HG02840 (cell line): Measurements from ENCODE around the gene PGS1.
A peak's percentile ranks its signal among the peaks of the same experiment; 100 is the strongest.

ENCODE experiments used
- ATAC-seq: cut with Tn5 transposase; IDR thresholded peaks from one replicate; pipeline ENCODE4 v1.9.1; 2021; ENCODE audit warnings: mild to moderate bottlenecking, moderate library complexity, moderate number of reproducible peaks; ENCODE audit not compliant: unreplicated experiment, low FRiP score

The PGS1 gene

DNA sequence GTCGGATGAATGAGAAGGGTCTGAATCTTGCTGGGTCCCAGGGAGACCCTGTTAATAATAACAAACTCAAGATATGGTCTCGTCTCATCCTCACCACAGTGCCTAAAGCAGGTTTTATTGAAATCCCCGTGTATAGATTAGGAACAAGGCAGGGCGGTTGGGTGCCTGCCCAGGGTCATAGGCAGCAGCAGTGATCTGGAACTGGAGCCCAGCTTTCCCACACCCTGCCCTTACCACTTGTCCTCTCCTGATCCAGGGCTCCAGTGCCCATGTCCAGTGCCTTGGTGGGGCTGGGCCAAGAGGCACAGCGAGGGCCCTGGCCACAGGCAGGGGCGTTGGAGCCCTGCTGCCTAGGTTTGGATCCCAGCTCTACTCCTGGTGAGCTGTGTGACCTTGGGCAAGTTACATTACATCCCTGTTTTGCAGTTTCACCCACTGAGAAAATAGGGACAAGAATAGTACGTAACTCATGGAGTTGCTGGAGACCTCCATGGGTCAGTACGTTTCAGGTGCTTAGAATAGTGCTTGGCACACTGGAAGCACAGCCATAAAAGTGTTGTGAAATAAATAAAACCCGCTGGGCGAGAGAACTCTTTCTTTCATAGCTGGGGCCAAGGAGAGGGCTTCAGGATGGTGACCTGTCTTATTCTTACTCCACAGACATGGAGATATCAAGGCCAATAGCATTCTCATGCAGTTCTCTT lies 32.5 kb upstream of the PGS1 start:
- ATAC-seq, result no peak

DNA sequence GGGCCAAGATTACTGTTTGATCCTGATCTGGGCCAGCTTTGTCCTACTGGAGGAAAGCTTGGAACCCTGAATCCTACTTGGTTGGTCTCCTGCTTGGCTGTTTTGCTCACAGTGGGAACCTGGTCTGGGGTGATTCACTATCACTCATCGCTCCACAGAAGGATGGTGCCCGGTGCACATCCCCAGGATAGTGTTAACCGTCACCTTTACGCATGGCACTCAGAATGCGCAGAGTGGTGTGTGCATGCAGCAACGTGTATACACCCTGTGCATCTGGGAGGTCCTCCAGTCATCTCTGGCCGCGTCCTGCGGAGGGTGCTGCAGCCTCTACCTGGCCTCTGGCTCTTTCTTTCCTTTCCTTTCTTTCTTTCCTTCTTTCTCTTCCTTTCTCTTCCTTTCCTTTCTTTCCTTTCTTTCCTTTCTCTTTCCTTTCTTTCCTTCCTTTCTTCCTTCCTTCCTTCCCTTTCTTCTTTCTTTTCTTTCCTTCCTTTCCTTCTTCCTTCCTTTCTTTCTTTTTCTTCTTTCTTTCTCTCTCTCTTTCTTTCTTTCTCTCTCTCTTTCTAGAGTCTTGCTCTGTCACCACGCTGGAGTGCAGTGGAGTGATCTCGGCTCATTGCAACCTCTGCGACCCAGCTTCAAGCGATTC lies 31.7 kb upstream of the PGS1 start:
- no peak for ATAC-seq

DNA sequence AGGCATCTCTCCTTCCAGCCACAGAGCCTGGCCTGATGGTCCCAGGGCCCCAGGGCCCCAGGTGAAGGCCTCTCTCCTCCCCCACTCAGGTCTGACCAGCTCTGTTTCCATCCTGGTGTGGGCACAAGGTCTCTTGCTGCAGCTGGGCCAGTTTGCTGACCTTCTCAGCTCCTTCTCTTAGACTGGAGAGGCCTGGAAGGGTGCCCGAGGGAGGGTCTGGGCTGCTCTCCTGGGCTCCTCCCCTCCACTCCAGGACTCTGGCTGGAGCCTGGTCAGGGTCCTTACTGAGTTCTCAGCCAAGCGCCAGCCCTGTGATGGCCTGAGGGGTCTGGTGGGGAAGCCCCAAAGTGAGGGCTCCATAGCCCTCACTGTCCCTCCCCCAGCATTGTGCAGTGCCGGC lies 31.0 kb upstream of the PGS1 start:
- no peak for ATAC-seq

DNA sequence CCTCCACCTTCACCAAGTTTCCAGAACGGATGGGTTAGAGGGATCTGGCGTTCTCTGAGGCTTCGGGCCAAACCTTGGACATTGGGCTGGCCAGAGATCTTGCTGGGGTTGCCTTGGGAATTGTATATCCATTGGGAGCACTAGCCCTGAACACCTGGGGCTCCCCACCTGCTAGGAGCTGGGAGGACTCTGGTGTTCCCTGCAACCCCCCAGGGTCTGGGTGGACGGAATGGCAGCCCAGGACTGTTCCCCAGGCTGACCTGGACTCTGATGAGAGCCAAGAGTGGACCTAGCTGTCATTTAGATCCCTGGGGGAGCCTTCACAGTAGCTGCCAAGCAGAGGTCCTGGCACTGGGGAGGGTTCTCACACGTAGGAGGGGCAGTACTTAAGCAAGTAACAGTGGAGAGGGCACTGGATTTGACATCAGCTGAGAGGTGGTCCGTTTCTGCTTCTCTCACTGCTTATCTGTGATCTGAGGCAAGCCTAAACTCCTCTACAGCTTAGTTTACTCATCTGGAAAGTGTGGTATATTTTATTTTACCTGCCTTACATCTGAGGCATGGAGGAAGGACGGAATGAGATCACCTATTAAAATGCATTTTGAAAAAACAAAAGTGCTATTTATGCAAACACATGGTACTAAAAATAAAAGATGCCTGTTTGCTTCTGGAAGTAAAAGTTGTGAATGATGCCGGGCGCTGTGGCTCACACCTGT lies 30.2 kb upstream of the PGS1 start:
- no peak for ATAC-seq

DNA sequence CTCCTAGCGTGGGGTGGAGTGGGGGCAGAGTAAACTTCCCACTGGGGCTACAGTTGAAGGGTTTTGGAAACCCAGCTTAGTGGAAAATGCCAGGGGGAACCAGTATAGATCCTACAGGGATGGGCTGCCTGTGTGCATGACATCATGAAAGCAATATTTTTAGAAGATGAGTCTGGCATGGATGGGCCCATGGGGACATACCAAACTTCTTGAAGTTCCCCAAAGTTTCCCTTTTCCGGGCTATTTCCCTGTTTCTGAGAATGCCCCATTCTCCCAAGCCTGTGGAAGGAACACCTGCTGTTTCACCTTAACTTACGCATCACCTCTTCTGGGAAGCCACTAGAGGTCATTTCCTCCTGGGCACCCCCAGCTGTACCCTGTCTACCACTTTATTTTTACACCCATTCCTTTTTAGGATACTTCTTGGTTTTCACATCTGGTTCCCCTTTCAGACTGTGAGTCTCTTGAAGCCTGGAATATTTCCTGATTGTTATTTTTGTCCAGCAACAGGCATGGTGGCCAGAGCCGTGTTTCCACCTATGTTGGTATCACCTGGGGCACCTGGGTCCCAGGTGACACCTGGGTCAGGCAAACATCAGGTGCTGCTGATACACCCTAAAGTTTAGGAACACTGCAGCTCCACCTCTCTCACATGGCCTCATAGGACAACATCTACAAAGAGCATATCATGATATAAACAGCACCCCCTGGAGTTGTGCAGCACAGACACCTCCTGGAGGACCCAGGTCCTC lies 28.4 kb upstream of the PGS1 start:
- no peak for ATAC-seq

DNA sequence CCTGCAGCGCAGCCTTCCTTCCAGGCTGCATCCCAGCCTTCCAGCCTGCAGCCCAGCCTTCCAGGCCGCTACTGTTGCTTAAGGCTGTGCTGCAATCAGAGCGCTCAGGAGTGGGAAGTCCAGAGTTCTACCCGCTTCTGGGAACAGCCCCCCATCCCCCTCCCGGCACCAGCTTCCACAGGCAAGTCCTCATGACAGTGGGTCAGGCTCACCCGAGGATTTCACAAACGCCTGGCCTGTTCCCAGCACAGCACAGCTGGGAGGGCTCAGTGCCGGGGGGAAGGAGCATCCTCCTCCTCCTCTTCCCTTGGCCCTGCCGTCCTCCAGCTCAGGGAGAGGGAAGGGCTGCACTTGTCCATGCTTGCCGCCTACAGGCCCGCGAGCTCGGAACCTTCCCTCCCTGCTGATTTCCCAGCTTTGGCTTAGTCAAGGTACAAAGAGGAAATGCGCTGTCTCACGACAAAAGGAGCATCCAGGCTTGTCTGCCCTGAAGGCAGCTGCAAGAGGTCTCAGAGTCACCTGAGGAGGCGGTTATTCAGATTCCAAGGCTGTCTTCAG lies 26.9 kb upstream of the PGS1 start:
- no peak for ATAC-seq

DNA sequence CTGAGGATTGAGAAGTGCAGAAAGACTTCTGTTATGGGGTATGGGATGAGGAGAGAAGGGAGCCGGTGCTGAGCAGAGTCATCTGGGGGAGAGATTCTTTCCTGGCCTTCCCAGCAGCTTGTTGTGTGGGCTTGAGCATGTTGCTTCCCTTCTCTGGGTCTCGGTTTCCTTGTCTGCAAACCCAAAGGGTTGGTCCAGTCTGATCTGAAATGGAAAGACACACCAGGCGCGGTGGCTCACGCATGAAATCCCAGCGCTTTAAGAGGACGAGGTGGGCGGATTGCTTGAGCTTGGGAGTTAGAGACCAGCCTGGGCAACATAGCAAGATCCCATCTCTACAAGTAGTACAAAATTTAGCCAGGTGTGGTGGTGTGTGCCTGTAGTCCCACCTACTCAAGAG lies 24.6 kb upstream of the PGS1 start:
- ATAC-seq, result no peak

DNA sequence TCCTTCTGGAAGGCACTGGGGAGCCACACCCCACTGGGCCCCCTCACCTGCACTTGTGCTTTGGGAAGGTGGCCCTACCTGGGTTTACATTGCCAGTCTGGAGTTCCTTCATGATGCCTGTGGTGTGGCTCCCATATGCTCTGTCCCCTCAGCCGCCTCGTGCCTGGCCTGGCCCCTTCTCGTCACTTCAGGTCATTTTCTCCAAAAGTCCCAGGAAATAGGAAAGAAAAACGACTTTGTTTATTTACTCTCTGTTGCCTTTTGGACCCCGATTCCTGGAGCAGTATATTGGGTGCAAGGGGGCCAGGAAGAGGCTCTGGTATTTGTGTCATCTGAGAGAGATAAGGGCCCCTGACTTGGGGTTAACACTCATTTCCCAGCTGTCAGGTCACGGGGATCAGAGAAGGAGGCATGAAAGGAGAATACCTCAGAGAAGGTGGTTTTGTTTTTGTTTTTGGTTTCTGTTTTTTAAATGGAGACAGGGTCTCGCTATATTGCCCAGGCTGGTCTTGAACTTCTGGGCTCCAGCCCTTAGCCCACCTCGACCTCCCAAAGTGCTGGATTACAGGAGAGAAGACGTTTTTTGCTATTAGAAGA lies 23.3 kb upstream of the PGS1 start:
- ATAC-seq, result no peak

DNA sequence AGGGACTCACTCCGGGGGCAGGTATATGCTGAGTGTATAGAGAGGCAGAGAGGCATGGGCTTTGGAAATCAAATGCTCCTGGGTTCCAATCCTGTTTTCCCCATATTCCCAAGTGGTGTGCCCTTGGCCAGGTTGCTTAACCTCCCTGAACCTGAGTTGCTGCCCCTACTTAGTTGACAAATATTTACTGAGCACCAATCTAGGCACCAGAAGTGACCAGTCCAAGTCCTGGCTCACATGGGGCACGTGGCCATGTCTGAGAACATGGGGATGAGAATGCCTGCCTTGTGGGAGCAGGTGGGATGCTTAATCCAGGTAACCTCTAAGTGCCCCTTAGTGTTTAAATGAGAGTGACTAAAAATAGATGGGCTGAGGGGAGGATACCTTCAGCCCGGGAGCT lies 22.7 kb upstream of the PGS1 start:
- no peak for ATAC-seq

DNA sequence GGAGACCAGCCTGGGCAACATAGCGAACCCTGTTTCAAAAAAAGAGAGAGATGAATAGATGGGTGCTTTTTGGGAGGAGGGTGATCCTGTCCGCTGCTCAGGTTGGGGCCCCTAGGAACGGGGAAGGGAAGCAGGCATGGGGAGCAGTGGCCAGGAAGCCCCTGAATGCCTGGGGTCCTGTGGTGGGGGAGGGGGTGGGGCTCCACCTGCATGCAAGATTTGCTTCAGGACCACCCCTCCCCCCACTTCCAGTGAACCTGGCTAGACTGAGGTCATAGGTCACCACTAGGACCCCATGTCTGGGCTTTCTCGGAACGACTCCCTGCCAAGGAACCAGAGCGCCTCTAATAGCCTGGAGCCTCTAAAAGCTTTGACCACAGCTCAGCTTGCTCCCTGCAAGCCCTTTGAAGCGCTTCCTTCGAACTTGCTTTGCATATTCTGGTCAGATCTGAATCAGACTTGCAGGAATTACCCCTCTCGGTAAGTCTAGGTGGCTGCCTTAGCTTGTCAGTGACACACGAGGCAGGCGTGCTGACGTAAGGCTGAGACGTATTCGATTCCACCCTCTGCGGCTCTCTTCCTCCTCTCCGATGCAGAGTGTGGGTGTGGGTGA lies 22.2 kb upstream of the PGS1 start:
- peak; percentile 43 for ATAC-seq

DNA sequence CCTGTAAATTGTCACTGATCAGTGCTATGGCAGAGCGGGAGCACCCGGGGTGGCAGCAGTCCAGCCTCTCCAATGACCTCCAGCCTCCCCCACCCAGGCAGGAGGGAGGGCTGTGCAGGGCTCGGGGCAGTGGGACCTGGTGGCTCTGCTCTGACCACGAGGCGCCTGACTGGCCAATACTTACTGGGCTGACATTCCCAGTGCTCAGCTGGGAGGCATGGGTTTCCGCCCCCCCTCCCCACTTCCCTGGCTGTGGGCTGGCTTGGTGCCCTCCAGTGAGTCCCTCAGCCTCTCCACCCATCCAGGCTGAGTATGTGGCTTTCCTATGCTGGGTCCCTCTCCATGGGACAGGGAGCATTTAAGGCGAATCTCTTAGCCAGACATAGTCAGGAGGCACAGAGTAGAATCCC lies 21.3 kb upstream of the PGS1 start:
- no peak for ATAC-seq

DNA sequence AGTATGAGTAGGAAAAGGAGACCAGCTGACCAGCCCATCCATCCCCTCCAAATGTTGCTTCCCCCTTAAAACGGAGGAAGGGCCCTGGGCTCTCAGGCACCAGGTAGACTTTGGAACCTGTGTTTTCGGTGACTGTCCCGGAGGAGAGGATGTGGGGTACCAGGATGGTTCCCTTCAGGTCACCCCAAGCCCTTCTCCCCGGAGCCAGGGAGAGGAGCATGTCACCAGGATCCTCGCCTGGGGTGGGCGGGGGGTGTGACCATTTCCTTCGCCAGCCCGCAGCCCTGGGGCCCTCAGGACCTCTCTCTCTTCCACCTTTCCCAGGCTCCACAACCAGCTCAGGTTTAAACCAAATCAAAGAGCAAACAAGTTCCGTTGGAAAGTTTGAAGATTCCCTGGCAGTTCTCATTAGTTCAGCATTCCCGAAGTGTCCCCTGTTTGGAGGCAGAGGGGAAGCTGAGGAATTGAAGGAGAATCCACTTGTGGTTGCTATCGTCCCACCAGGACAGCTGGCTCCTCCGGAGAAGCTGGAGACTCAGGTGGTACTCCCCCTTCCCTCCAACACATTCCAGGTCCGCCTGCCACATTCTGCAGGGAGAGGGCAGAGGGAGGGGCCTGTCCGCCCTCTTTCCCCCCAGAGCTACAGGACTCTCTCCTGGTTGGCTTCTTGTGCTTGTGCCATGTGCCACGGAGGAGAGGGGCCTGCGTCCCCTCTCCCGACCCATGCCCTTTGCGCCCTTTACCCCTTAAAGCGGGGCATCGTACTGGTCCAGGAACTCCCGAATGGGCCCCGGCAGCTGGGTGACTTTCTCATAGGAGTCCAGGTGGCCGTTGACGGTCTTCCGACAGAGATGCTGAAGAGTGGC lies 20.5 kb upstream of the PGS1 start:
- no peak for ATAC-seq

DNA sequence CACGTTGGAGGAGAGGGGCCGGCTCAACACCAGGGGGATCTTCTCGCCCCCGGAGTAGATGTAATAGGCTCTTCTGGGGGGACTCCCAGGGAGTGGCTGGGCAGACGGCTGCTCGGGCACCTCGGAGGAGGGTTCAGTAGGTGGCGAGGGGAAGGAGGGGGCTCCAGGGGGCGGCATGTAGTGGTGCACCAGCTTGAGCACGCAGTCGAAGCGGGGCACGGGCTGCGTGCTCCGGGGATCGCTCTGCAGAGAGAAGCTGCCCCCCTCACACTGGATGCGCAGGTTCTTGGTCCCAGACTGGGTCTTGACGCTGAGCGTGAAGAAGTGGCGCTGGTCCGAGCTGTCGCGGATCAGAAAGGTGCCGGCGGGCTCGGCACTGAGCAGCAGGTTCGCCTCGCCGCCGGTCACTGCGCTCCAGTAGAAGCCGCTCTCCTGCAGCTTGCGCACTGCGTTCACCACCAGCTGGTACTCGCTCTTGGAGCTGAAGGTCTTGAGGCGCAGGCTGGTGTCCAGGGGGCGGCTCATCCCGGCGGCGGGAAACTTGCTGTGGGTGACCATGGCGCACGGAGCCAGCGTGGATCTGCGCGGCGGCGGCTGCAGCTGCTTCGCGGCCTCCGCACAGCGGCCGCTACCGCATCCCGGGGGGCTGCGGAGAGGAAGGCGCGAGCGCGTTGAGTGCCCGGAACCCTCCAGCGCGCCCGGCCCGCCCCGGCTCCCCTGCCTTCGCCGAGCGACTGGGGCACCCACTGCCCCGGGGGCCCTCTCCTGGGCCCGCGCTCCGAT lies 19.7 kb upstream of the PGS1 start:
- ATAC-seq, result no peak

DNA sequence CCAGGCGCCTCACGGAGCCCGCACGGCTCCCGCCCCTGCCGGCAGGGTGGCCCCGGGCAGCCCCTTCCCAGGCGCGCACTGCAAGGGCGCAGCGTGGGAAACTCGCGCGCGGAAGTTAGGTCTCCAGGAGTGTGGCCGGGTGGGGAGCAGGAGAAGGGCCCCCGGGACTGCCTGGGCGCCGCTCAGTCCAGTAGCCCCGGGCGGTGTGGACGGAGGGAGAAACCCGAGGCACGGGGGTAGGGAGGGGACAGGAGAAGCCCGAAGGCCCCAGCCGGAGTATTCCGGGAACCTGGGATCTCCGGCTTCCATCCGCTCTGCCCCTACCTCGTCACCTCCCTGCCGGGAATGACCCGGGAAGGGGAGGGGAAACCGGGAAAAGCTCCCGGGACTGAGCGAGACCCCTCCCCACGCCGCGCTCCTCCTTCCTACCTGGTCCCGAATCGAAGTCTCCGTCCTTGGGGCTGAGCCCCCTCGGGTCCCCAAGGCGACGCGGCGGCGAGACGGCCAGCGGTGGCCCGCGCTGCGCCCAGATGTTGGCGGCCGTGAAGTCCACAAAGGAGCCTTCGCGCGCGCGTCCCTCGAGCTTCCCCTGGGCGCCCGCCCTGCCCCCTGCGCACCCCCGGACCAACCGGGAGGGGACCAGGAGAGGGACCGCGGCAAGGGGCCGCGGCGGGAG lies 19.0 kb upstream of the PGS1 start:
- peak; percentile 4 for ATAC-seq

DNA sequence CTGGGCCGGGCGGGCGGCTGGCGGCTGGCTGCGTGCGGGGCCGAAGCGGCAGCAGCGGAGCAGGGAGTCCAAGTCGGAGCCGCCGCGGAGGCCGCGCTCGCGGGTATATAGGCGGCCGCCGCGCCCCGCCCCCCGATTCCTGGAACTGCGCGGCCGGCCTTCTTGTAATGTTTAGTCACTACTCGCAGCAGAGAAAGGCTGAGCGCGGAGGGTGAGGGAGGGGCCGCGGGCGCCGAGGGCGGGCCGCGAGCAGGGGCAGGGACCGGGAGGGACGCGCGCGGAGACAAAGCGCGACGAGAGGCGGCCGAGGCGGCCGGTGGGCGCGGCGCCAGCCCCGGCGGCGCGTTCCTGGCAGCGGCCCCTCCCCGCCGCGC lies 18.5 kb upstream of the PGS1 start, which contains the start of gene SOCS3:
SOCS3 (minus strand) TSS at position 81 of the 374 bp plus-strand sequence. CDS start 982 bp downstream, outside the sequence.
- peak; percentile 51 for ATAC-seq

DNA sequence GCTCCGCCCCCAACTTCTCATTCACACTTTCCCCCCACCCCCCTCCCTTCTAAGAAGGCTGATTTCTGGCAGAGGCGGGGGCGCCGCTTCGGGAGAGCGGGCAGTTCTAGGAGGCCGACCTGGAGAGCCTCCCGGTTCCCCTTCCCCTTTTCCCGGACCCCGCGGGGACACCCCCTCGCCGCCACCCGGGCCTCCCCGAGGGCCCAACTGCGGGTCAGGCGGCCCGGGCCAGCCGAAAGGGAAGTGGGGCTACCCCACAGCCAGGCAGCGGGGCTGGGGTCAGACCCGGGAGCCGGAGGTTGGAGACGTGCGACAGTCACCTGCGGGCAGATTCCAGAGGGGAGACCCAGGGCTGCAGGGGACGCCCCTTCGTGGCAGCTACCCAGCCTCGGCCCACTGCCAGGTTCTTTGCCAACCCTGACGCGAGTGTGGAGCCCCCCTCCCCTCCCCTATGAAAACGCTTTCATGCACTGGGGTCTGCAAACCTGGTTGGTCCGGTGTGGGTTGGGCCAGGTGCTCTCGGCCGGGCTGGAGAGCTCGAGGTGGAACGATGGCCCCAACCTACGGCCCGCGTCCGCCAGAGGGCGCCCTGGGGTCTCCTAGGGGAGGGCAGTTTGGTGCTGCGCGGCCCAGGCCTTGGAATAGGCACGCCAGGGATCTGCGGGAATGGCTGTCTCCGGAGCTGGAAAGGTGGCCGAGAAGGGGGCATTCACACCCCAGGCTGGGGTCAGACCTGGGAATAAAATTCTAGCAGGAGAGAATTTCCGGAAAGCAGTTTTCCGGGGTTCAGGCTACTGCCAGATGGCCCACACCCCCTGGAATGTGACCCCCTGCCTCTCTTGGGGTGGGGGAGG lies 17.9 kb upstream of the PGS1 start:
- peak; percentile 21 for ATAC-seq

DNA sequence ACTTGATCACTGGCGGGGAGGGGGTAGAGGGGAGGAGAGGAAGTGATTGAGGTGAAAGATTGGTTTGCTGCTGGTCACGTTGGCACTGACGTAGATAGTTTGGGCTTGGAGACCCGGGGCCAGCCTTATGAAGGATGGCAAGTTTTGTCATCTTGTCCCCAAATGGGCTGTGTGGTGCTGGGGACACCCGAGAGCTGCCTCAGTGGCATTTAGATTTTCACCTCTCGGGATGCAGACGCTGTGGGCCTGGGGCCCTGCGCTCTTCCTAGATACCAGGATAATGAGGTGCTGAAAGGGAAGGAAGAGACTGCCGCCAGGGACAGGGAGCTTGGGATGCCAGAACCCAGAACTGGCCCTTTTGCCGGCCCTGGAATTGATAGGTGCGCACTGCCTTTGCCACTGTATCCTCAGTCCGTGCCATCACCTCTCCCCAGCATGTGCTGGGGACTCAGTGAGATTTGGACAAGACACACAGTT lies 17.2 kb upstream of the PGS1 start:
- ATAC-seq, result no peak
